Measurements from ENCODE around the gene FMNL2.
A peak's percentile ranks its signal among the peaks of the same experiment; 100 is the strongest.
"Not testable (repeated sequence)": the region's sequence is repeated elsewhere in the genome, so short reads cannot be mapped to it uniquely, and the experiment has no call there.

The FMNL2 gene

GRCh38 chr2:152319822-152320570, 15.0 kb upstream of the FMNL2 start:
- no peak for DNase-seq (ENCODE audit: insufficient read length, low spot score)
- no peak for TF ChIP-seq PAX5 (IDR thresholded peaks at IDR 0.05; ENCODE audit: insufficient read depth, low read length, severe bottlenecking)
- TF ChIP-seq POU2F2 (IDR thresholded peaks at IDR 0.05; ENCODE audit: low read depth, low read length): no peak
- no peak for TF ChIP-seq TAF1 (IDR thresholded peaks at IDR 0.05; ENCODE audit: low read depth, low read length)
- TF ChIP-seq SPI1 (IDR thresholded peaks at IDR 0.05; ENCODE audit: low read depth, low read length): no peak
- no peak for TF ChIP-seq POLR2A (IDR thresholded peaks at IDR 0.05; ENCODE audit: low read depth, low read length)
- TF ChIP-seq POLR2AphosphoS5 (IDR thresholded peaks at IDR 0.05; ENCODE audit: low read depth, low read length): no peak
- no peak for FAIRE-seq

GRCh38 chr2:152320814-152321213, 14.2 kb upstream of the FMNL2 start:
- DNase-seq (ENCODE audit: insufficient read length, low spot score): no peak
- TF ChIP-seq POU2F2 (IDR thresholded peaks at IDR 0.05; ENCODE audit: low read depth, low read length) (no peak), POLR2AphosphoS5 (IDR thresholded peaks at IDR 0.05; ENCODE audit: low read depth, low read length) (no peak), POLR2A (IDR thresholded peaks at IDR 0.05; ENCODE audit: low read depth, low read length) (no peak), TAF1 (IDR thresholded peaks at IDR 0.05; ENCODE audit: low read depth, low read length) (no peak), SPI1 (IDR thresholded peaks at IDR 0.05; ENCODE audit: low read depth, low read length) (no peak), PAX5 (IDR thresholded peaks at IDR 0.05; ENCODE audit: insufficient read depth, low read length, severe bottlenecking) (no peak)
- FAIRE-seq: no peak

- no peak for DNase-seq (ENCODE audit: insufficient read length, low spot score)
- no peak for FAIRE-seq
Measured at GRCh38 chr2:152322222-152322621, 12.8 kb upstream of the FMNL2 start.

GRCh38 chr2:152325126-152325525, 9.8 kb upstream of the FMNL2 start:
- FAIRE-seq; DNase-seq (ENCODE audit: insufficient read length, low spot score): not testable (repeated sequence)

More at GRCh38 chr2:152322222-152322621, 12.8 kb upstream of the FMNL2 start:
- no peak for TF ChIP-seq SPI1 (IDR thresholded peaks at IDR 0.05; ENCODE audit: low read depth, low read length)
- TF ChIP-seq POLR2AphosphoS5 (IDR thresholded peaks at IDR 0.05; ENCODE audit: low read depth, low read length): no peak
- TF ChIP-seq TAF1 (IDR thresholded peaks at IDR 0.05; ENCODE audit: low read depth, low read length): no peak
- no peak for TF ChIP-seq POU2F2 (IDR thresholded peaks at IDR 0.05; ENCODE audit: low read depth, low read length)

- no peak for FAIRE-seq
- no peak for TF ChIP-seq POLR2A (IDR thresholded peaks at IDR 0.05; ENCODE audit: low read depth, low read length)
- no peak for TF ChIP-seq PAX5 (IDR thresholded peaks at IDR 0.05; ENCODE audit: insufficient read depth, low read length, severe bottlenecking)
- no peak for TF ChIP-seq TAF1 (IDR thresholded peaks at IDR 0.05; ENCODE audit: low read depth, low read length)
- TF ChIP-seq SPI1 (IDR thresholded peaks at IDR 0.05; ENCODE audit: low read depth, low read length): no peak
- no peak for TF ChIP-seq POU2F2 (IDR thresholded peaks at IDR 0.05; ENCODE audit: low read depth, low read length)
- TF ChIP-seq POLR2AphosphoS5 (IDR thresholded peaks at IDR 0.05; ENCODE audit: low read depth, low read length): no peak
Measured at GRCh38 chr2:152326710-152327109, 8.3 kb upstream of the FMNL2 start.

GRCh38 chr2:152328013-152328412, 7.0 kb upstream of the FMNL2 start:
- FAIRE-seq (no peak), DNase-seq (ENCODE audit: insufficient read length, low spot score) (no peak)
- TF ChIP-seq POLR2A (IDR thresholded peaks at IDR 0.05; ENCODE audit: low read depth, low read length): no peak
- TF ChIP-seq TAF1 (IDR thresholded peaks at IDR 0.05; ENCODE audit: low read depth, low read length): no peak
- no peak for TF ChIP-seq POLR2AphosphoS5 (IDR thresholded peaks at IDR 0.05; ENCODE audit: low read depth, low read length)
- no peak for TF ChIP-seq SPI1 (IDR thresholded peaks at IDR 0.05; ENCODE audit: low read depth, low read length)
- no peak for TF ChIP-seq POU2F2 (IDR thresholded peaks at IDR 0.05; ENCODE audit: low read depth, low read length)
- no peak for TF ChIP-seq PAX5 (IDR thresholded peaks at IDR 0.05; ENCODE audit: insufficient read depth, low read length, severe bottlenecking)

More at GRCh38 chr2:152326710-152327109, 8.3 kb upstream of the FMNL2 start:
- no peak for DNase-seq (ENCODE audit: insufficient read length, low spot score)

GRCh38 chr2:152330235-152330866, 4.6 kb upstream of the FMNL2 start:
- TF ChIP-seq POU2F2 (IDR thresholded peaks at IDR 0.05; ENCODE audit: low read depth, low read length) (no peak), POLR2A (IDR thresholded peaks at IDR 0.05; ENCODE audit: low read depth, low read length) (no peak), POLR2AphosphoS5 (IDR thresholded peaks at IDR 0.05; ENCODE audit: low read depth, low read length) (no peak), TAF1 (IDR thresholded peaks at IDR 0.05; ENCODE audit: low read depth, low read length) (no peak), PAX5 (IDR thresholded peaks at IDR 0.05; ENCODE audit: insufficient read depth, low read length, severe bottlenecking) (no peak), SPI1 (IDR thresholded peaks at IDR 0.05; ENCODE audit: low read depth, low read length) (no peak)
- DNase-seq (ENCODE audit: insufficient read length, low spot score): no peak
- FAIRE-seq: no peak

- FAIRE-seq: no peak
Measured at GRCh38 chr2:152334701-152335015, 316 bp upstream of the FMNL2 start.

GRCh38 chr2:152335726-152336118, 748 bp downstream of the FMNL2 start:
- DNase-seq (ENCODE audit: insufficient read length, low spot score) (peak; percentile 23), FAIRE-seq (no peak)
- TF ChIP-seq POU2F2 (IDR thresholded peaks at IDR 0.05; ENCODE audit: low read depth, low read length) (no peak), POLR2A (IDR thresholded peaks at IDR 0.05; ENCODE audit: low read depth, low read length) (no peak), TAF1 (IDR thresholded peaks at IDR 0.05; ENCODE audit: low read depth, low read length) (no peak), POLR2AphosphoS5 (IDR thresholded peaks at IDR 0.05; ENCODE audit: low read depth, low read length) (no peak), SPI1 (IDR thresholded peaks at IDR 0.05; ENCODE audit: low read depth, low read length) (no peak), PAX5 (IDR thresholded peaks at IDR 0.05; ENCODE audit: insufficient read depth, low read length, severe bottlenecking) (no peak)

More at GRCh38 chr2:152334701-152335015, 316 bp upstream of the FMNL2 start:
- no peak for DNase-seq (ENCODE audit: insufficient read length, low spot score)
- TF ChIP-seq POU2F2 (IDR thresholded peaks at IDR 0.05; ENCODE audit: low read depth, low read length) (no peak), SPI1 (IDR thresholded peaks at IDR 0.05; ENCODE audit: low read depth, low read length) (no peak), TAF1 (IDR thresholded peaks at IDR 0.05; ENCODE audit: low read depth, low read length) (no peak), POLR2A (IDR thresholded peaks at IDR 0.05; ENCODE audit: low read depth, low read length) (no peak), POLR2AphosphoS5 (IDR thresholded peaks at IDR 0.05; ENCODE audit: low read depth, low read length) (no peak), PAX5 (IDR thresholded peaks at IDR 0.05; ENCODE audit: insufficient read depth, low read length, severe bottlenecking) (no peak)
